NCI-H128 (cell line): ENCODE results near the gene ZBP1.

Experiments used
- DNase-seq: peaks from one replicate; lab custom pipeline; 2025; ENCODE audit not compliant: unreplicated experiment; lab: John Stamatoyannopoulos, UW

The ZBP1 gene

DNA sequence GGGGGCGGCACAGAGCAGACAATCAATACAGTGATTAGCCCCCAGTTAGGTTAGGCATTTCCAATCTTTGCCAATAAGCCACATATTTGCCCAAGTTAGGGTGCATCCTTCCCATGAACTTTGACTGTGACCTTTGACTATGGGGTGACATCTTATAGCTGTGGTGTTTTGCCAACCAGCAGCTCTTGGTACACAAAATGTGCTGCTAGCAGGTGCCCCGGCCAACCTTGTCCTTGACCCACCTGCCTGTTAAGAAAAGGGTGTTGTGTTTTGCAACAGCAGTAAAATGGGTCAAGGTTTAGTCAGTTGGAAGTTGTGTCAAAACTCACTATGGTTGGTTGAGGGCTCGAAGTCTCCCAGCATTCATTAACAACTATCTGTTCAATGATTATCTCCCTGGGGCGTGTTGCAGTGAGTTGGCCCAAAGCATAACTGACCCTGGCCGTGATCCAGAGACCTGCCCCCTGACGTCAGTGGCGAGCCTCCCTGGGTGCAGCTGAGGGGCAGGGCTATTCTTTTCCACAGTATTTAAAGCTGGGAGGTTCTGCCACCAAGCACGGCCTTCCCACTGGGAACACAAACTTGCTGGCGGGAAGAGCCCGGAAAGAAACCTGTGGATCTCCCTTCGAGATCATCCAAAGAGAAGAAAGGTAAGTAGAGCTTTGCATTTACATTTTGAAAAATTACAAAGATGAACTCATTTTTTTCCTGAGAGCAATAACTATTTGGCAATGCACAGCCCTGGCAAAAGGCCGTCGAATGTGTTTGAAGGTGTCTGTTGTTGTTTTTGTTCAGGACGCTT lies 59.5 kb downstream of the ZBP1 start, which contains the start of gene PCK1:
PCK1 (plus strand) TSS at position 557 of the 802 bp plus-strand sequence. CDS start 302 bp downstream, outside the sequence.
- DNase-seq = no peak

DNA sequence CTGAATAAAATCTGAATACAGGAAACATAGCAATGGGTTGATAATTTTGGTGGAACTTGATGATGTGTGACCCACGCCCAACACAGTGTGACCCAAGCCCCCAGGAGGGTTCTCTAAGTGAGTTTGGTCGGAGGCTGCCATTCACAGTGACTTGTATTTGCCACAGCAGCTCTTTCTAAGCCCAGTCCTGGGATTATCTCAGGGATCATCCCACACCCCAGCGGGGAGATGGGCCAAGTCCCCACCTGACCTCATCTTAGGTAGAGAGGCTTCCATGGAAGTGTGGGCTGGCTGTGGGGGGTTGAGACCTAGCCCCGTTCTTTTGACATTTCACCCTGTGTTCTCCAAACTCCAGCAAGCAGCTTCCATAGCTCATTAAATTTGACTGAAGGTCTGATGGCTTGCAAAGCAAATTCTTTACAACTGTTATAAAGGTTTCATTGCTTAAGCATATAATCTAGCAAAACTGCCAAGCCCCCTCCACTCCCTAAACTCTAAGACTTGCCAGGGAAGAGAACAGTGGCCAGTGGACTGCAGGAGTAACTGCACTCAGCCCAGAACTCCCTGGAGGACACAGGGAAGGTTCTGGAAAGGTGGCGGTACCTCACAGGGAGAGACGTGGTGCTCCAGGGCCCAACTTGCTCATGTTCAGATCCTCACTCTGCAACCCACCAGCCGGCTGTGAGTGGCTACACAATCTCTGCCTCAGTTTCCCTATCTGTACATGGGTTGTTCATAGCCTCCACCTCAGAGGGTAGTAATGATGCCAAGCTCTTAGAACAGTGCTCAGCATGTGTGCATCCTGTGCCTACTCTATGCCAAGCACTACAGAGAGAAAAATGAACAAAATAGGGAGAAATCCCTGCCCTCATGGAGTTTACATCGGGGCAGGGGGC lies 60.3 kb downstream of the ZBP1 start:
- DNase-seq = no peak

DNA sequence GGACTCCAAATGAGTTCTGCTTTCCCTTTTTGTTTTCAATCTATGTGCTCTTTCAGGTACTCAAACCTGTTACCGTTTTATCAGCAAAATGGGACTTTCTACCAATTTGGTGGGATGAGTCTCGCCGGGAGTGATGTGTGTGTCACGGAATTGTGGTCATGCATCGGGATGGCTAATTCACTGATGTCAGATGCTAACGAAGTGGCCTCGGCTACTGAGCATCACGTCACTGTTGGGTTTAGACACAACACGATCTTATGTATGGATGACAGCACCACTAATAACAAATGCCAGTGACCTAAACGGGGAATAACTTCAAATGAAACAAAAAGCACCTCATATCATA lies 61.0 kb downstream of the ZBP1 start:
- no peak for DNase-seq

DNA sequence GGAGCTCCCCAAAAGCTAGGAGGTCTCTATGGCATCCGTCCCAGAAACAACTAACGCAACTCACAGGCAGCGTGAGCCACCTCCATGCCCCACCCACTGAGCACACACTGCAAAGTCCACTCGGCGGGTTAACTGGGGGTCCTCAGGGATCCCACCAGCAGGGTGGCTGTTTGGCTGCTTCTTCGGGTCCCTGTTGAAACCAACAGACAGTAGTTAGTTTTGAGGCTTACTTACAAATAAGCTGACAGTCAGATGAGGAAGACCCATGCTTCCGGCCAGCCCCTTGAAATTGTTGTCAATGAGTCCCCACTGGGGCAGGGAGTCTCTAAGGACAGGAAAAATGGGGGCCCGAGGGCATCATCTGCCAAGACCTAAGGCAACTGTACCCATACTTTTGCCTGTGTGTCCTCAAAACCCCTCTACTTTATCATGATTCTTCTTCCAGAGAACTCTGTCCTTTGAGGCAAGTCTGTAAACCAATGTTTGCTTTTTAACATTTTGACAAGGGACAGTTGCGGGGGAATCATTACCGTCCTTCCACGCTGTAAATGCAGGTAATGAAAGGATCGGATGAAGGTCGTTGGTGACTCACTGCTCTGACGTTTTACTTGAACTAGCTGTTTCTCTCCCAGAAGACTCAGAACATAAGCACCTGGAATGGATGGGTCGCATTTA lies 61.5 kb downstream of the ZBP1 start:
- no peak for DNase-seq

DNA sequence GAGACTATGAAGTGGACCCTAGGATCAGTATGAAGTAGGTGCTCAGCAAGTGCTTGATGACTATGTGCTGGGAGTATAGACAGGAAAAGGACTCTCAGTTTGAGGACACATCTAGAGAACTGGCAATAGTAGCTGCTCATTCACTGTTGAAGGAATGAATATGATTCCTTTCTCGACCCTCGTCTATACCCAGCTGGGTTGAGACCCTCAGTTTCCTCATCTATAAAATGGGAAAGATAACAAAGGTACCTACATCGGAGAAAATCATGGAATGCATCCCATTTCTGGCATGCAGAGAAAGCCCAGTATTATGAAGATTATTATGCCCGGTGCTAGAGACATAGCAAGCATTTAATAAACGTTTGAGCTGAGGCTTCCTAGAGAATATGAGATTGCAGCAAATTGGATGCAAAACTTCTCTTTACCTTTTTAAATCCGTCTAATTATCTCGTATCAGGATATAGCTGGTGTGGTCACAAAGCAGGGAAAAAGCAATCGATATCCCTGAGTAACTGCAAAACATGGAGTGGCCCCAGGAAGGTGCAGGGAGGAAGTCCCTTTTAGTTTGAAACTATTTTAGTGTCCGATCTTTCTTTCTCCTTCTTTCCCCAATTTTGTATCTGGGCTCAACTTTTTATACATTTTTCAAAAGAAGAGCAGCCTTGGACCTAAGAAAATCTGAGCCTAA lies 62.2 kb downstream of the ZBP1 start:
- DNase-seq = no peak

DNA sequence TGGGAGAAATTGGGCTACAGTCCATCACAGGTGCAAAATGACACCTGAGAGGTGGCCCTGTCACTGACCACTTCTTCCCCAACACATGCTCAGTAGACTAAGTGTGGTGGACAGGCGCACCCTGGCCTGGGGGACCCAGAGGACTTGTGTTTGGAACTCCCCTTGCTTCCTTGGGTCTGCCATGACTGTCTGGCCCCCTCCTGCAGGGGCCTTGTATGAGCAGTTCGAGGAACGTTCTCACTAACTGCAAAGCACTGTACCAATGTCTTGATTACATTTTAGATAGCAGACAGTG lies 63.3 kb downstream of the ZBP1 start:
- DNase-seq = no peak

DNA sequence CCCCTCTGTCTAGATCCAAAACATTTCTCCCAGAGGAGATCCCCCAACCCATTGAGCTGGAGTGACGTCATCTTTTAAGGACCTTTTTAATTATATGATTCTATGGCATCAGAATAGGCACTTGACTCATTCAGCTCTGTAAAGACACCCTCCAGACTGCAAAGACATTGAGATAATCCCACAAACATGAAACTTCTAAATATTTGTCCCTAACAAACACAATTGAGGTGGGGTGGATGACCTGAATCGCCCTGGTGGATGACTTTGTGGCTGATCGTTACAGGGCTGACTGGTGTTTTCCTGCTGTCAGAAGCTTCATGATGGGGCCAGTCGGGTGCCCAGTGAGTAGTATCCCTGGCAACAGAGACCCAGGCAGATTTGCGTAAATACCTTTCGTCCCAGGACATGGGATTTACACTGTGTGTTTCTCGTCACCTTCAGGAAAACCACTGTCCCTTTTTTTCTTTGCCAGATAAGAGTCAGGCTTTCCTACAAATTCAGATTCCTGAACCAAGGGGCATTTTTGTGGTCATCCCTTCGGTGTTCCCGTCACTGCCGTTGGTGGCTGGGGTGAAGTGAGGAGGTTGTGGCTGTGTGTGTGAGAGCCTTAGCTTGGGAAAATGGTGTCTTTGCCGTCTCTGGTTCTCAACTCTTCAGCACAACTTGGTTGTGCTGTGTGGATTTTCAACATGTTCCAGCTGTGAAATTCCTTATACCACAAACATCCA lies 64.6 kb downstream of the ZBP1 start:
- no peak for DNase-seq
